HEK293 (cell line): ENCODE data around the gene PRTFDC1.

Experiments
- HOXD13 ChIP-seq: sonication (generic); formaldehyde crosslinking; IDR thresholded peaks from 2 replicates; pipeline ENCODE4 v1.8.0; 2022; ENCODE audit warnings: missing genetic modification reagents, borderline replicate concordance
- YY1 ChIP-seq: fragments of 450-650 bp; formaldehyde crosslinking; IDR thresholded peaks from 2 replicates; pipeline ENCODE4 v1.5.1; 2018; ENCODE audit warnings: missing biosample characterization, missing genetic modification characterization
- ZBTB20 ChIP-seq: fragments of 450-650 bp; formaldehyde crosslinking; IDR thresholded peaks from 2 replicates; pipeline ENCODE4 v1.5.1; 2016; ENCODE audit warnings: missing biosample characterization, missing genetic modification characterization
- ZBTB26 ChIP-seq: fragments of 450-650 bp; formaldehyde crosslinking; optimal IDR thresholded peaks from 2 replicates; pipeline ENCODE3; 2016; ENCODE audit warnings: missing biosample characterization, mild to moderate bottlenecking, missing genetic modification characterization
- ZNF133 ChIP-seq: fragments of 450-650 bp; formaldehyde crosslinking; IDR thresholded peaks from 2 replicates; pipeline ENCODE4 v1.5.1; 2016; ENCODE audit warnings: missing biosample characterization, missing genetic modification characterization
- ZNF184 ChIP-seq: fragments of 450-650 bp; IDR thresholded peaks from 2 replicates; pipeline ENCODE4 v1.5.1; 2018; ENCODE audit warnings: missing biosample characterization, mild to moderate bottlenecking, missing genetic modification characterization
- ZNF274 ChIP-seq, 2 experiments: fragments of 200-500 bp in 1 of 2; fragments of 450-650 bp in 1 of 2; sonication (Bioruptor generic) in 1 of 2; formaldehyde crosslinking in 1 of 2; IDR thresholded peaks; 2 replicates each; pipeline versions ENCODE4 v1.5.1 to v1.6.1; 2014 to 2016; ENCODE audit warnings: borderline replicate concordance in 1 of 2, inconsistent platforms in 1 of 2, low read length in 1 of 2, missing biosample characterization in 1 of 2, missing genetic modification characterization in 1 of 2
- ZNF423 ChIP-seq: fragments of 450-650 bp; formaldehyde crosslinking; IDR thresholded peaks from 2 replicates; pipeline ENCODE4 v1.5.1; 2016; ENCODE audit warnings: missing biosample characterization, missing genetic modification characterization
- ZNF621 ChIP-seq: fragments of 450-650 bp; formaldehyde crosslinking; IDR thresholded peaks from 2 replicates; pipeline ENCODE4 v1.5.1; 2017; ENCODE audit warnings: missing biosample characterization, missing genetic modification characterization
- ZNF629 ChIP-seq: fragments of 450-650 bp; formaldehyde crosslinking; IDR thresholded peaks from 2 replicates; pipeline ENCODE4 v1.5.1; 2017; ENCODE audit warnings: missing biosample characterization, missing genetic modification characterization
- ZNF843 ChIP-seq: fragments of 450-650 bp; formaldehyde crosslinking; IDR thresholded peaks from 2 replicates; pipeline ENCODE4 v1.5.1; 2016; ENCODE audit warnings: missing biosample characterization, missing genetic modification characterization
- TF ChIP-seq, protein P1 (sequence below): fragments of 450-650 bp; formaldehyde crosslinking; IDR thresholded peaks from 2 replicates; pipeline ENCODE4 v1.5.1; 2016; ENCODE audit warnings: missing biosample characterization, missing genetic modification characterization
- TF ChIP-seq, protein P2 (sequence below): fragments of 450-650 bp; formaldehyde crosslinking; IDR thresholded peaks from 2 replicates; pipeline ENCODE4 v1.5.1; 2017; ENCODE audit warnings: missing biosample characterization, missing genetic modification characterization
- TF ChIP-seq, protein P3 (sequence below): fragments of 450-650 bp; formaldehyde crosslinking; IDR thresholded peaks from 2 replicates; pipeline ENCODE4 v1.5.1; 2016; ENCODE audit warnings: missing biosample characterization, missing genetic modification characterization

- TF ChIP-seq ZNF629 (tag by site-specific recombination) (no peak), YY1 (tag by site-specific recombination) (no peak), HOXD13 (CRISPR knock-in tag) (no peak), ZNF274 (IDR thresholded peaks at IDR 0.05; ENCODE audit: low read length) (no peak), ZNF274 (tag by site-specific recombination; IDR thresholded peaks at IDR 0.05; ENCODE audit: borderline replicate concordance) (no peak), ZNF133 (tag by site-specific recombination) (no peak), ZBTB26 (tag by site-specific recombination) (no peak), ZNF843 (tag by site-specific recombination) (no peak), ZNF184 (tag by site-specific recombination) (no peak), ZNF621 (no peak), ZBTB20 (tag by site-specific recombination) (no peak), ZNF423 (tag by site-specific recombination) (no peak)
- TF ChIP-seq, protein P1, sequence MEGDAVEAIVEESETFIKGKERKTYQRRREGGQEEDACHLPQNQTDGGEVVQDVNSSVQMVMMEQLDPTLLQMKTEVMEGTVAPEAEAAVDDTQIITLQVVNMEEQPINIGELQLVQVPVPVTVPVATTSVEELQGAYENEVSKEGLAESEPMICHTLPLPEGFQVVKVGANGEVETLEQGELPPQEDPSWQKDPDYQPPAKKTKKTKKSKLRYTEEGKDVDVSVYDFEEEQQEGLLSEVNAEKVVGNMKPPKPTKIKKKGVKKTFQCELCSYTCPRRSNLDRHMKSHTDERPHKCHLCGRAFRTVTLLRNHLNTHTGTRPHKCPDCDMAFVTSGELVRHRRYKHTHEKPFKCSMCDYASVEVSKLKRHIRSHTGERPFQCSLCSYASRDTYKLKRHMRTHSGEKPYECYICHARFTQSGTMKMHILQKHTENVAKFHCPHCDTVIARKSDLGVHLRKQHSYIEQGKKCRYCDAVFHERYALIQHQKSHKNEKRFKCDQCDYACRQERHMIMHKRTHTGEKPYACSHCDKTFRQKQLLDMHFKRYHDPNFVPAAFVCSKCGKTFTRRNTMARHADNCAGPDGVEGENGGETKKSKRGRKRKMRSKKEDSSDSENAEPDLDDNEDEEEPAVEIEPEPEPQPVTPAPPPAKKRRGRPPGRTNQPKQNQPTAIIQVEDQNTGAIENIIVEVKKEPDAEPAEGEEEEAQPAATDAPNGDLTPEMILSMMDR = no peak
- TF ChIP-seq, protein P2, sequence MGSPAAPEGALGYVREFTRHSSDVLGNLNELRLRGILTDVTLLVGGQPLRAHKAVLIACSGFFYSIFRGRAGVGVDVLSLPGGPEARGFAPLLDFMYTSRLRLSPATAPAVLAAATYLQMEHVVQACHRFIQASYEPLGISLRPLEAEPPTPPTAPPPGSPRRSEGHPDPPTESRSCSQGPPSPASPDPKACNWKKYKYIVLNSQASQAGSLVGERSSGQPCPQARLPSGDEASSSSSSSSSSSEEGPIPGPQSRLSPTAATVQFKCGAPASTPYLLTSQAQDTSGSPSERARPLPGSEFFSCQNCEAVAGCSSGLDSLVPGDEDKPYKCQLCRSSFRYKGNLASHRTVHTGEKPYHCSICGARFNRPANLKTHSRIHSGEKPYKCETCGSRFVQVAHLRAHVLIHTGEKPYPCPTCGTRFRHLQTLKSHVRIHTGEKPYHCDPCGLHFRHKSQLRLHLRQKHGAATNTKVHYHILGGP = no peak
- TF ChIP-seq, protein P3, sequence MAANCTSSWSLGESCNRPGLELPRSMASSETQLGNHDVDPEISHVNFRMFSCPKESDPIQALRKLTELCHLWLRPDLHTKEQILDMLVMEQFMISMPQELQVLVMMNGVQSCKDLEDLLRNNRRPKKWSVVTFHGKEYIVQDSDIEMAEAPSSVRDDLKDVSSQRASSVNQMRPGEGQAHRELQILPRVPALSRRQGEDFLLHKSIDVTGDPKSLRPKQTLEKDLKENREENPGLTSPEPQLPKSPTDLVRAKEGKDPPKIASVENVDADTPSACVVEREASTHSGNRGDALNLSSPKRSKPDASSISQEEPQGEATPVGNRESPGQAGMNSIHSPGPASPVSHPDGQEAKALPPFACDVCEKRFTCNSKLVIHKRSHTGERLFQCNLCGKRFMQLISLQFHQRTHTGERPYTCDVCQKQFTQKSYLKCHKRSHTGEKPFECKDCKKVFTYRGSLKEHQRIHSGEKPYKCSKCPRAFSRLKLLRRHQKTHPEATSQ (tag by site-specific recombination) = no peak
These were observed 70.2 kb downstream of the PRTFDC1 start for GRCh38 chr10:24882047-24882698.
